Fibroblast of lung (primary cell): ENCODE data around the gene PRPF38A. TPM values are rescaled to one million over a fixed set of nuclear protein-coding genes. Genes with fewer than 3 reads are reported as not detected.

Experiments used
- DNase-seq, 2 donors: peaks; one replicate each; pipeline versions ENCODE4 v3.0.0 to v3.0.0-alpha.2; 2010; ENCODE audit warnings: low read depth in 2 of 2
- H2AFZ ChIP-seq: 2 replicates; pipeline ENCODE4 v1.5.1; 2012; ENCODE audit warnings: low read length, control low read depth, inconsistent platforms
- H3K27ac ChIP-seq: 2 replicates; pipeline ENCODE4 v1.5.1; 2011; ENCODE audit warnings: low read length, control low read depth; ENCODE audit not compliant: insufficient read depth
- H3K27me3 ChIP-seq: 2 replicates; pipeline ENCODE4 v1.5.1; 2011; ENCODE audit warnings: mild to moderate bottlenecking, low read length; ENCODE audit not compliant: control insufficient read depth, insufficient read depth
- H3K36me3 ChIP-seq: 2 replicates; pipeline ENCODE4 v1.5.1; 2011; ENCODE audit warnings: low read length; ENCODE audit not compliant: control insufficient read depth, insufficient read depth
- H3K4me1 ChIP-seq: 2 replicates; pipeline ENCODE4 v1.5.1; 2011; ENCODE audit warnings: low read length; ENCODE audit not compliant: control insufficient read depth, insufficient read depth; ENCODE audit errors: extremely low read depth
- H3K4me2 ChIP-seq: 2 replicates; pipeline ENCODE4 v1.5.1; 2011; ENCODE audit warnings: low read length, control low read depth; ENCODE audit not compliant: insufficient read depth; ENCODE audit errors: extremely low read depth
- H3K4me3 ChIP-seq, 4 experiments: fragments of 200-600 bp in 1 of 4; sonication (generic) in 1 of 4; replicated peaks in 1 of 4; 2 replicates each; pipeline ENCODE4 v1.5.1; 2011 to 2016; ENCODE audit warnings: low read length in 4 of 4, low read depth in 3 of 4, mild to moderate bottlenecking in 3 of 4, control low read depth in 2 of 4, inconsistent platforms in 1 of 4, mixed read lengths in 1 of 4; ENCODE audit not compliant: insufficient read depth in 1 of 4; ENCODE audit errors: control extremely low read depth in 1 of 4
- H3K79me2 ChIP-seq: 2 replicates; pipeline ENCODE4 v1.5.1; 2012; ENCODE audit warnings: mild to moderate bottlenecking, low read length, inconsistent platforms; ENCODE audit not compliant: control insufficient read depth, insufficient read depth
- H3K9ac ChIP-seq: 2 replicates; pipeline ENCODE4 v1.5.1; 2011; ENCODE audit warnings: mild to moderate bottlenecking, low read length, control low read depth; ENCODE audit not compliant: insufficient read depth
- H3K9me3 ChIP-seq: 2 replicates; pipeline ENCODE4 v1.5.1; 2012; ENCODE audit warnings: low read depth, low read length; ENCODE audit not compliant: control insufficient read depth, insufficient read depth
- H4K20me1 ChIP-seq: 2 replicates; pipeline ENCODE4 v1.5.1; 2011; ENCODE audit warnings: low read length; ENCODE audit not compliant: control insufficient read depth, insufficient read depth; ENCODE audit errors: extremely low read depth
- EZH2 ChIP-seq: IDR thresholded peaks from 2 replicates; pipeline ENCODE4 v1.5.1; 2012; ENCODE audit warnings: low read length, control low read depth, mild to moderate bottlenecking; ENCODE audit errors: missing control alignments
- polyA plus RNA-seq, 2 donors: library from polyadenylated mRNA; depleted of rRNA in 1 of 2; stranded (reverse) in 1 of 2; unstranded in 1 of 2; fragments of >200 nt; gene quantifications; 2 replicates each; pipeline ENCODE4 v1.2.1, GENCODE V29; 2011 to 2012; ENCODE audit warnings: missing spikeins in 1 of 2
- total RNA-seq: library from RNA; depleted of rRNA; stranded (reverse); fragments of >200 nt; gene quantifications from 2 replicates; pipeline ENCODE4 v1.2.1, GENCODE V29; 2014
- TF ChIP-seq, protein P1 (sequence below), 2 donors: IDR thresholded peaks in 1 of 2; conservative IDR thresholded peaks in 1 of 2; 1 replicate in 1 of 2; 2 replicates in 1 of 2; pipeline ENCODE4 v1.5.1; 2011 to 2012; ENCODE audit warnings: low read length in 2 of 2, control low read depth in 1 of 2, inconsistent platforms in 1 of 2, low read depth in 1 of 2, mild to moderate bottlenecking in 1 of 2

Gene PRPF38A
- total and polyA plus RNA-seq, 2 donors (not counting 1 experiment from before 2014, with no cell fraction given) = 7.3 to 22.4 TPM

DNA sequence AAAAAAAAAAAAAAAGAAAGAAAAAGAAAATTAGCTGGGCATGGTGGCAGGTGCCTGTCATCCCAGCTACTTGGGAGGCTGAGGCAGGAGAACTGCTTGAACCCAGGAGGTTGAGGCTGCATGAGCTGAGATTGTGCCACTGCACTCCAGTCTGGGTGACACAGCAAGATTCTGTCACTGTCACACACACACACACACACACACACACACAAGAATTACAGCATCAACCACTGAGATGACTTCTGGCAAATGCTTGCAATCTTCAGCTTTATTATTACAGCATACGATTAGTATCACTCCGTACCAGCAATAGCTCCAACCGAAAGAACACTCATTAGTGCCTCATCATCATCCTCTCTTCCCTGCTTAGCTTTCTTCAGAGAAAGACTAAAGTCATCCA, 4.8 kb upstream of the PRPF38A start:
- no peak overlapping the region for H3K4me3 ChIP-seq
- H3K4me2 ChIP-seq = no peak overlapping the region
- H4K20me1 ChIP-seq = no peaks in the 10 kb centered on the region
- H3K36me3 ChIP-seq = no peaks in the 10 kb centered on the region
- H3K27ac ChIP-seq = no peak overlapping the region
- DNase-seq = no peak
- TF ChIP-seq, protein P1, sequence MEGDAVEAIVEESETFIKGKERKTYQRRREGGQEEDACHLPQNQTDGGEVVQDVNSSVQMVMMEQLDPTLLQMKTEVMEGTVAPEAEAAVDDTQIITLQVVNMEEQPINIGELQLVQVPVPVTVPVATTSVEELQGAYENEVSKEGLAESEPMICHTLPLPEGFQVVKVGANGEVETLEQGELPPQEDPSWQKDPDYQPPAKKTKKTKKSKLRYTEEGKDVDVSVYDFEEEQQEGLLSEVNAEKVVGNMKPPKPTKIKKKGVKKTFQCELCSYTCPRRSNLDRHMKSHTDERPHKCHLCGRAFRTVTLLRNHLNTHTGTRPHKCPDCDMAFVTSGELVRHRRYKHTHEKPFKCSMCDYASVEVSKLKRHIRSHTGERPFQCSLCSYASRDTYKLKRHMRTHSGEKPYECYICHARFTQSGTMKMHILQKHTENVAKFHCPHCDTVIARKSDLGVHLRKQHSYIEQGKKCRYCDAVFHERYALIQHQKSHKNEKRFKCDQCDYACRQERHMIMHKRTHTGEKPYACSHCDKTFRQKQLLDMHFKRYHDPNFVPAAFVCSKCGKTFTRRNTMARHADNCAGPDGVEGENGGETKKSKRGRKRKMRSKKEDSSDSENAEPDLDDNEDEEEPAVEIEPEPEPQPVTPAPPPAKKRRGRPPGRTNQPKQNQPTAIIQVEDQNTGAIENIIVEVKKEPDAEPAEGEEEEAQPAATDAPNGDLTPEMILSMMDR (conservative IDR thresholded peaks at IDR 0.05 in 1 of 2, IDR thresholded peaks at IDR 0.05 in 1 of 2; ENCODE audit: low read depth in 1 of 2, low read length in 2 of 2) = no peak
- no peak for TF ChIP-seq EZH2
- H3K79me2 ChIP-seq = peaks cover 10% of the 10 kb centered on the region
- no peaks in the 10 kb centered on the region for H3K4me1 ChIP-seq
- no peaks in the 10 kb centered on the region for H3K9me3 ChIP-seq
- no peak overlapping the region for H2AFZ ChIP-seq
- no peaks in the 10 kb centered on the region for H3K27me3 ChIP-seq
- no peak overlapping the region for H3K9ac ChIP-seq

DNA sequence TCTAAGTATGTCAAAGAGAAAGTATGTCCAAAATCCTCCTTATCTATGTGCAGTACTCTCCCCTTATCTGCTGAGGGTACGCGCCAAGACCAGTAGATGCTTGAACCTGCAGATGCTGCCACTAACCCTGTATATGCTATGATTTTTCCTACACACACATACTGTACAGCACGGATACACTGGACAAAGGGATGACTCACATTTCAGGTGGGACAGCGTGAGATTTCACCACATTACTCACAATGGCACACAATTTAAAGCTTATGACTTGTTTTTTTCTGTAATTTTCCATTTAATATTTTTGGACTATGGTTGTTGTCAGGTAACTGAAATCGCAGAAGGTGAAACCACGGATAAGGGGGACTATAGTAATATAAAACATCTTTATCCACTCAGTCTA, 4.3 kb upstream of the PRPF38A start:
- Histone ChIP-seq H3K27me3 (no peaks in the 10 kb centered on the region), H3K4me2 (no peak overlapping the region), H4K20me1 (no peaks in the 10 kb centered on the region), H2AFZ (no peak overlapping the region), H3K9me3 (no peaks in the 10 kb centered on the region), H3K79me2 (peaks cover 15% of the 10 kb centered on the region), H3K4me1 (no peaks in the 10 kb centered on the region), H3K36me3 (no peaks in the 10 kb centered on the region), H3K9ac (no peak overlapping the region), H3K4me3 (no peak overlapping the region), H3K27ac (no peak overlapping the region)
- no peak for DNase-seq
- TF ChIP-seq, protein P1 (conservative IDR thresholded peaks at IDR 0.05 in 1 of 2, IDR thresholded peaks at IDR 0.05 in 1 of 2; ENCODE audit: low read depth in 1 of 2, low read length in 2 of 2) = no peak
- no peak for TF ChIP-seq EZH2

DNA sequence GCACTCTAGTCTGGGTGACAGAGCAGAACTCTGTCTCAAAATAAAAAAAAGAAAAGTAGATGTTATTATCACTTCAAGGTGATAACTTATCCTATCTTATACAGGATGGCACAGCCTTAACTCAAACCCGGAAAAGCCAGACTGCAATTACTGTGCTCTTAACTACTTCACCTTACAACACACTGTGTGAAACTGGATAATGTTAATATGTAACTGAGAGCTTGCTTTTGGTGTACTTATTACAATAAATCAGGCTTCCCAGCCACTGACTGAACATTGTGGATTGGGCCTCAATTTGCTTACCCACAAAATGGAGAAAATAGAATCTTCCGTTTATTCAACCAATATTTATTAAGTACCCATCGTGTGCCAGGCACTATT, 1.6 kb upstream of the PRPF38A start:
- no peak overlapping the region for H3K9ac ChIP-seq
- no peak for TF ChIP-seq EZH2
- TF ChIP-seq, protein P1 (conservative IDR thresholded peaks at IDR 0.05 in 1 of 2, IDR thresholded peaks at IDR 0.05 in 1 of 2; ENCODE audit: low read depth in 1 of 2, low read length in 2 of 2) = no peak
- no peaks in the 10 kb centered on the region for H4K20me1 ChIP-seq
- no peaks in the 10 kb centered on the region for H3K36me3 ChIP-seq
- no peak for DNase-seq
- H3K79me2 ChIP-seq = peaks cover 29% of the 10 kb centered on the region
- no peaks in the 10 kb centered on the region for H3K27me3 ChIP-seq
- peak overlapping the region; percentile 79 to 100 (median 94) for H3K4me3 ChIP-seq
- no peaks in the 10 kb centered on the region for H3K9me3 ChIP-seq
- no peak overlapping the region for H3K27ac ChIP-seq
- H3K4me1 ChIP-seq = no peaks in the 10 kb centered on the region
- peak overlapping the region; percentile 94 for H3K4me2 ChIP-seq
- H2AFZ ChIP-seq = peak overlapping the region; percentile 99
